ACC112 (cell line): ENCODE results near the gene NELFCD.

Experiments
- H2AFZ ChIP-seq: fragments of 200-600 bp; sonication (generic); one replicate; pipeline ENCODE4 v1.6.0; 2017; ENCODE audit warnings: antibody characterized with exemption, low read length; ENCODE audit not compliant: unreplicated experiment
- H3K27ac ChIP-seq: fragments of 200-600 bp; sonication (generic); 2 replicates; pipeline ENCODE4 v1.5.1; 2014; ENCODE audit warnings: low read depth, mild to moderate bottlenecking, antibody characterized with exemption, low read length, moderate library complexity
- H3K27me3 ChIP-seq: fragments of 200-600 bp; sonication (generic); 2 replicates; pipeline ENCODE4 v1.6.1; 2014; ENCODE audit warnings: mild to moderate bottlenecking, antibody characterized with exemption, low read length, moderate library complexity, mixed read lengths; ENCODE audit not compliant: insufficient read depth
- H3K36me3 ChIP-seq: fragments of 200-600 bp; sonication (generic); 2 replicates; pipeline ENCODE4 v1.6.1; 2016; ENCODE audit warnings: mild to moderate bottlenecking, antibody characterized with exemption, low read length, moderate library complexity, mixed read lengths; ENCODE audit not compliant: insufficient read depth
- H3K4me1 ChIP-seq: fragments of 200-600 bp; sonication (generic); one replicate; pipeline ENCODE4 v1.6.1; 2016; ENCODE audit warnings: low read length, mixed read lengths; ENCODE audit not compliant: insufficient read depth, unreplicated experiment, control insufficient read depth
- H3K4me3 ChIP-seq: fragments of 200-600 bp; sonication (generic); 2 replicates; pipeline ENCODE4 v1.5.1; 2014; ENCODE audit warnings: mild to moderate bottlenecking, low read depth, low read length
- H3K79me2 ChIP-seq: fragments of 200-600 bp; sonication (generic); one replicate; pipeline ENCODE4 v1.6.0; 2016; ENCODE audit warnings: low read length; ENCODE audit not compliant: control insufficient read depth, unreplicated experiment, insufficient read depth

Gene NELFCD

DNA sequence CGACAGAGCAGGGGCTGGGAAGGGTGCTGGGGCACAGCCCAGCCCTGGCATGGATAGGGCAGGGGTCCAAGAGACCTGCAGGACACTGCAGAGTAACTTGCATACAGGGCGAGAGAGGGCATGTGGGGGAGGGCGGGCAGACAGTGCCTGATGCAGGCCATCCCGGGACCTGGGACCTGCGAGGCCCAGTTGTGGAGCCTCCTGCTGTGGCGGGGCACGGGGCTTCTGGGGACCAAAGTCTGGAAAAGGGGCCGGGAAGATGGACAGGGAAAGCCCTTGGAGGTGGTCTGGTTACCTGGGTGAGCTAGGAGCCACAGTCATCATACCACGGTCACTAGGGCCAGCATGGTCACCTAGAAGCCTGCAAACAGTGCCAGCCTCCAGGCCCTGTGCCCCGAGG is 37.8 kb downstream of the NELFCD start:
- Histone ChIP-seq H2AFZ (no peak overlapping the region), H3K4me1 (peaks cover 16% of the 10 kb centered on the region), H3K4me3 (no peak overlapping the region), H3K27ac (no peak overlapping the region), H3K27me3 (no peaks in the 10 kb centered on the region), H3K79me2 (no peaks in the 10 kb centered on the region), H3K36me3 (0 out of 2 replicates have a peak, but pooled peaks cover 4% of the 10 kb centered on the region)

DNA sequence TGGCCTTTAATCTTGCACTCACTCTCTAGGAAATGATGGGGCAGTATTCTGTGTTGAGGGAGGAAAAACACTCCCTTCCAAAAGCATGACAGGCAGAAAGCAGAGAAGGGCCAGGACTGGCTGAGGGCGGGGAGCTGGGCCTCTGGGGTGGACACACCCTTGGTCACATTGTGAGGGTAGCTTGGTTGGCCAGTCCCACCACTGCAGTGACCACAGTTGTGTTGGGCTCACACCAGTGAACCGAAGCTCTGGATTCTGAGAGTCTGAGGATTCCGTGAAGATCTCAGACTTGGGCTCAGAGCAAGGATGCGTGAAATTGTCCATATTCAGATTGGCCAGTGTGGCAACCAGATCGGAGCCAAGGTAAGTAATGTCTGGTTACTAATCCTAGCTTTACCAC is 38.2 kb downstream of the NELFCD start, which contains the start of gene TUBB1:
TSS of gene TUBB1 (plus strand) at position 213 of the 400 bp plus-strand sequence. CDS start at position 307, 94 bp downstream.
- Histone ChIP-seq H3K4me1 (peaks cover 12% of the 10 kb centered on the region), H2AFZ (no peak within 1 kb of the TSS), H3K36me3 (0 out of 2 replicates have a peak, but pooled peaks cover 4% of the 10 kb centered on the region), H3K4me3 (no peak within 1 kb of the TSS), H3K27ac (no peak within 1 kb of the TSS), H3K27me3 (no peaks in the 10 kb centered on the region), H3K79me2 (no peaks in the 10 kb centered on the region)

DNA sequence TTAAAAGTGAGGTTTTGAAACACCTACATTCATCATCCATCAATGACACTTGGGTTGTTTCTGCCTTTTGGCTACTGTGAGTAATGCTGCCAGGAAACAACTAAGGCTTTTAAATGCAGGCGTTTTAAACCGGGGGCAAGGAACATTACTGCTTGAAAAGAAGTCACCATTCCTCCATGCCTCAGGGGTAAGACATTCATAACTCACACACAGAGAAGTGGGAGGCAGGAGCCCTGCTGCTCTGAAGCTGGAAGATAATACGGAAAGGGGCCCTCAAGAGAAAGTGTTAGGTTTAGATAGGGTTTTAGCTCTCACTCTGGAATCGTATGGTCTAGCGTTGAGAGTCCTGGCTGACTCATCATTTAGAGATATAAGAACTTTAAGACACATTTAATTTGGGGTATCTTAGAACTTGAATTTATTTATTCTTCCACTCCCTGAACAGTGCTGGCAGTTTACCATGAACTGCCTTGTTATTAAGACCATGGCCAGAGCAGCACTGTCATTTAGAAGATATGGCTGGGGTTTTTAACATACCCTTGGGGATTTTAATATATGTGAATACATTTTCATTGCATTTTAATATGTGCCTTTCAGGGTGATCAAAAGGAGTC is 40.0 kb downstream of the NELFCD start:
- no peak overlapping the region for H2AFZ ChIP-seq
- H3K27ac ChIP-seq: no peak overlapping the region
- peaks cover 7% of the 10 kb centered on the region; the same call in 1 of the 2 replicates for H3K36me3 ChIP-seq
- H3K4me3 ChIP-seq: no peak overlapping the region
- H3K27me3 ChIP-seq: no peaks in the 10 kb centered on the region
- H3K4me1 ChIP-seq: peaks cover 6% of the 10 kb centered on the region
- peaks cover 5% of the 10 kb centered on the region for H3K79me2 ChIP-seq

DNA sequence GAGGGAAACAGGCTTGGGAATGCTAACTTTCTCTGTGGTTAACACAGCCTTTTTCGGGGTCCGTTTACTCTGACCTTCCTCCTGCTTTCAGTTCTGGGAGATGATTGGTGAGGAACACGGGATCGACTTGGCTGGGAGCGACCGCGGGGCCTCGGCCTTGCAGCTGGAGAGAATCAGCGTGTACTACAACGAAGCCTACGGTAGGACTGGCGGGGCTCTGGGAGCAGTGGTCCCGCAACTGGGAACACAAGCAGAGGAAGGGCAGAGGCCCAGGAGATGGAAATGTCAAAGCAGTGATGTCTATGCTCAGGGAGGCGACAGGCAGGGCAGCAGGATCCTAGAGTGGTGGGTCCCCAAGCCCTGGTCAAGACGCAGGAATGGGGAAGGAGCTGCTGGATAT is 41.7 kb downstream of the NELFCD start:
- Histone ChIP-seq H3K4me1 (peaks cover 8% of the 10 kb centered on the region), H2AFZ (no peak overlapping the region), H3K27ac (no peak overlapping the region), H3K79me2 (peaks cover 23% of the 10 kb centered on the region), H3K4me3 (no peak overlapping the region), H3K27me3 (no peaks in the 10 kb centered on the region), H3K36me3 (peaks cover 12% of the 10 kb centered on the region; the same call in 1 of the 2 replicates)

DNA sequence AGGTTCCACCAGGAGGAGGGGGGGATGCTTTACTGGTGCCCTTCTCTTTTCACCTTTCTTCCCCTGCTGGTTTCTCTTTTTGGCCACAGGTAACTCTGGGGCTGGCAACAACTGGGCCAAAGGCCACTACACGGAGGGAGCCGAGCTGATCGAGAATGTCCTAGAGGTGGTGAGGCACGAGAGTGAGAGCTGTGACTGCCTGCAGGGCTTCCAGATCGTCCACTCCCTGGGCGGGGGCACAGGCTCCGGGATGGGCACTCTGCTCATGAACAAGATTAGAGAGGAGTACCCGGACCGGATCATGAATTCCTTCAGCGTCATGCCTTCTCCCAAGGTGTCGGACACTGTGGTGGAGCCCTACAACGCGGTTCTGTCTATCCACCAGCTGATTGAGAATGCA is 42.6 kb downstream of the NELFCD start:
- peaks cover 19% of the 10 kb centered on the region for H3K36me3 ChIP-seq
- H3K27ac ChIP-seq: no peak overlapping the region
- peaks cover 31% of the 10 kb centered on the region for H3K79me2 ChIP-seq
- H2AFZ ChIP-seq: no peak overlapping the region
- H3K4me3 ChIP-seq: no peak overlapping the region
- peaks cover 17% of the 10 kb centered on the region for H3K4me1 ChIP-seq
- H3K27me3 ChIP-seq: no peaks in the 10 kb centered on the region

DNA sequence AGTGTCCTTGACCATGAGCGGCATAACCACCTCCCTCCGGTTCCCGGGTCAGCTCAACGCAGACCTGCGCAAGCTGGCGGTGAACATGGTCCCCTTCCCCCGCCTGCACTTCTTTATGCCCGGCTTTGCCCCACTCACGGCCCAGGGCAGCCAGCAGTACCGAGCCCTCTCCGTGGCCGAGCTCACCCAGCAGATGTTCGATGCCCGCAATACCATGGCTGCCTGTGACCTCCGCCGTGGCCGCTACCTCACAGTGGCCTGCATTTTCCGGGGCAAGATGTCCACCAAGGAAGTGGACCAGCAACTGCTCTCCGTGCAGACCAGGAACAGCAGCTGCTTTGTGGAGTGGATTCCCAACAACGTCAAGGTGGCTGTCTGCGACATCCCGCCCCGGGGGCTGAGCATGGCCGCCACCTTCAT is 43.1 kb downstream of the NELFCD start:
- H3K27me3 ChIP-seq: no peaks in the 10 kb centered on the region
- H2AFZ ChIP-seq: no peak overlapping the region
- peaks cover 23% of the 10 kb centered on the region for H3K36me3 ChIP-seq
- H3K4me3 ChIP-seq: no peak overlapping the region
- H3K27ac ChIP-seq: no peak overlapping the region
- H3K79me2 ChIP-seq: peaks cover 36% of the 10 kb centered on the region
- H3K4me1 ChIP-seq: peaks cover 22% of the 10 kb centered on the region

DNA sequence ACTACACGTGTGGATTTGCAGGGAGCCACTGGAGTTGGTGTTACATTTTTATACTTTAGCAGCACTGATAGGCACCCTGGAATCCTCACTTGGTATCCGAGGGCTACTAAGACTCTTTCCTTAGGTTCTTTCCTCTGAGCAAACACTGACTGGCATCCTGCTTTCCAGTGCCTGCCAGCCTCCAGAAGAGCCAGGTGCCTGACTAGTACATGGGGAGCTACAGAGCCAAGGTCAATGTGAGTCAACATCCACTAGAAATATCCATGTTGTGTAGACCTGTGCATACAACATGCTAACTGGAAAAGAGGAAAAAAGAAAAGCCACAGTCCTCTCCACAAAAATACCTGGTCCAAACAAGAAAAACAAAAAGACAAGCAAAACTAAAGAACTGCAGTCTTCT is 44.0 kb downstream of the NELFCD start:
- peaks cover 32% of the 10 kb centered on the region for H3K36me3 ChIP-seq
- no peak overlapping the region for H3K4me3 ChIP-seq
- peaks cover 30% of the 10 kb centered on the region for H3K4me1 ChIP-seq
- H3K79me2 ChIP-seq: peaks cover 45% of the 10 kb centered on the region
- H3K27ac ChIP-seq: no peak overlapping the region
- H2AFZ ChIP-seq: no peak overlapping the region
- no peaks in the 10 kb centered on the region for H3K27me3 ChIP-seq

DNA sequence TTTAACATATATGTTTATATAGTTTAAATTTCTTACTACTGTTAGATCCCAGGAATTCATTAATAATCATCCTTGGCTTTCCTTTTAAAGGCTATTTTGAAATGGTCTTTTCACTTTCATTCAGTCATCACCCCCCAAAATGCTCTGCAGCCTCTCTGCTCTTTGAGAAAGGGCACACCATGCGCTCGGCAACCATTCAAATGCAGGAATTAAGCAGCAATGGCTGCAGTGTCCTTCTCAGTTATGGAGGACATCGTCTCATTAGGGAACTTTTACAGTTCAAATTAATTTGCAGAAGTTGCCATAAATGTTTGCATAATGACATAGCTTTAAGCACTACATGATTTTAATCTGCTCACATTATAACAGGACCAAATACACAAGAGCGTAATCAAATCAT is 44.5 kb downstream of the NELFCD start:
- peaks cover 33% of the 10 kb centered on the region for H3K36me3 ChIP-seq

DNA sequence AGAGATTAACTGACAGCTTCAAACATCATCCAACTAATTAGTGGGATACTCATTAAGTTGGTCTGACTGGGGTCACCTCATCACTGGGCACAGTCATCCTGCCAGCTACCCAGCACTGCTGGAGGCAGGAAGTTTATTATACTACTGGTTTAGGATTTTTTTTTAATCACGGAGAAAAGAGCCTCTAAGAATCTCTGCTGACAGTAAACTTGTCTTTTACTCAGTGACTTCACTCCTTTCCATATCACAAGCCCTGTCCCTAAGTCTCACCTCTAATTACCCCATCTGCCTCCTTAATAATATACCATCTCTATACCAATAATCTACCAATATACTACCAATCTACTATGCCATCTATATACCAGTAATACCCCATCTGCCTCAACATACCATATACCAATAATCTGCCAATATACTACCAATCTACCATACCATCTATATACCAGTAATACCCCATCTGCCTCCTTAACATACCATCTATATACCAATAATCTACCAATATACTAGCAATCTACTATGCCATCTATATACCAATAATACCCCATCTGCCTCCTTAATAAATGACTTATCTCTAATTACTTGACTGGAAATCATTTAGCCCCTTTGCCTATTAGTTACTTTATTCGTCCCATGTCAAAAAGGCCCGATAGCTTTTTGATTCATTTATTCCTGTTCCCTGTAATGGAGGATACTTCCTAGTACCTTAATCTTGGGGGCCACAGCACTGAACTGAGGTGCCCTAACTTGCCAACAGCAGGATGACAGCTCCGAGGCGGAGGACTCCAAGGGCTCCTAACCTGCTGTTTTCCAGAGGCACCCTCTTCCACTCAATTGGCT is 46.1 kb downstream of the NELFCD start:
- H3K4me3 ChIP-seq: peak overlapping the region; percentile 86
- no peak overlapping the region for H2AFZ ChIP-seq
- no peaks in the 10 kb centered on the region for H3K27me3 ChIP-seq
- peaks cover 42% of the 10 kb centered on the region for H3K4me1 ChIP-seq
- peaks cover 33% of the 10 kb centered on the region for H3K36me3 ChIP-seq
- H3K27ac ChIP-seq: no peak overlapping the region
- peaks cover 66% of the 10 kb centered on the region for H3K79me2 ChIP-seq

More for the DNA sequence above, 44.5 kb downstream of the NELFCD start:
- H3K79me2 ChIP-seq: peaks cover 50% of the 10 kb centered on the region
- H3K27me3 ChIP-seq: no peaks in the 10 kb centered on the region
- no peak overlapping the region for H3K27ac ChIP-seq
- no peak overlapping the region for H2AFZ ChIP-seq
- no peak overlapping the region for H3K4me3 ChIP-seq
- H3K4me1 ChIP-seq: peaks cover 34% of the 10 kb centered on the region

DNA sequence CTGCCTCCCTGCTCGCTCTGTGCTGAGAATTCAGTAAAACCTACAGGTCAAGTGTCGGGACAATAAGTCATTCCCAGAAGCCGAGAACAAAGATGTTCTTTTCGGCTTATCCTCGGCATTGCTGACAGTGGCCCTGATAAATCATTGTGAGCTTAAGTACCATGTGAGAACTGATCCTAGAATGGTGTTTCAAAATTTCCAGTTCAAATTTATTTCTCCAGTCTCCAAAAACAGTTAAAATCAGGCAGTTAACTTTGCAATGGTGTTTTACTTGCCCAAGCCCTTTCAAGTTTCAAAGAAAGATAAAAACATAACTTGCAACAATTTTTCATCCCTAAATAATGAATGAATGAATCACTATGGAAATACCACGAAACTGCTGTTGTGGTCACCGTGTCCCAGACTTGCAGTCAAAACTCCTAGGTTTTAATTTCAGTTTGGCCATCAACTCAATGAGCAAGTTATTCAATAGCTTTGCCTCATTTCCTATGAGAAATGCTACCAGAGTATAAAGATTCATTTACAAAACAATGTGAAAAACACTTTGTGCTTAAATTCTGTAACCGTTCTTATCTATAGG is 46.8 kb downstream of the NELFCD start:
- Histone ChIP-seq H2AFZ (no peak overlapping the region), H3K4me1 (peaks cover 42% of the 10 kb centered on the region), H3K27me3 (no peaks in the 10 kb centered on the region), H3K4me3 (peak overlapping the region; percentile 86), H3K36me3 (peaks cover 33% of the 10 kb centered on the region), H3K79me2 (peaks cover 66% of the 10 kb centered on the region), H3K27ac (peak overlapping the region; percentile 17; the same call in 1 of the 2 replicates)
